Parathyroid adenoma (tissue), 2 donors: ENCODE data around the gene TIFAB.

Source experiments
- H2AFZ ChIP-seq: fragments of 300-600 bp; sonication (generic); one replicate; pipeline ENCODE4 v1.7.0; 2017; ENCODE audit warnings: antibody characterized with exemption, mild to moderate bottlenecking
- H3K27ac ChIP-seq: fragments of 300-600 bp; sonication (generic); one replicate; pipeline ENCODE4 v1.7.0; 2017
- H3K27me3 ChIP-seq: fragments of 300-600 bp; sonication (generic); one replicate; pipeline ENCODE4 v1.7.0; 2017; ENCODE audit warnings: low read length; ENCODE audit not compliant: control insufficient read depth, insufficient read depth
- H3K36me3 ChIP-seq: fragments of 300-600 bp; sonication (generic); one replicate; pipeline ENCODE4 v1.7.0; 2017; ENCODE audit warnings: low read length; ENCODE audit not compliant: control insufficient read depth, insufficient read depth
- H3K4me1 ChIP-seq: fragments of 300-600 bp; sonication (generic); one replicate; pipeline ENCODE4 v1.7.0; 2017; ENCODE audit warnings: control low read depth
- H3K4me2 ChIP-seq: fragments of 300-600 bp; sonication (generic); one replicate; pipeline ENCODE4 v1.7.0; 2017; ENCODE audit warnings: low read length
- H3K4me3 ChIP-seq: fragments of 300-600 bp; sonication (generic); one replicate; pipeline ENCODE4 v1.7.0; 2017; ENCODE audit warnings: low read depth, low read length
- H3K79me2 ChIP-seq: fragments of 300-600 bp; sonication (generic); one replicate; pipeline ENCODE4 v1.7.0; 2017; ENCODE audit warnings: control low read depth
- H3K9ac ChIP-seq: fragments of 300-600 bp; sonication (generic); one replicate; pipeline ENCODE4 v1.7.0; 2017; ENCODE audit warnings: mild to moderate bottlenecking
- H3K9me3 ChIP-seq: fragments of 300-600 bp; sonication (generic); one replicate; pipeline ENCODE4 v1.7.0; 2017; ENCODE audit warnings: low read length; ENCODE audit not compliant: control insufficient read depth
- CTCF ChIP-seq: fragments of 300-600 bp; sonication (generic); IDR thresholded peaks from one replicate; pipeline ENCODE4 v1.7.0; 2017; ENCODE audit warnings: antibody characterized with exemption, mild to moderate bottlenecking
- donor health status: primary hyperparathyroidism.

TIFAB gene

DNA sequence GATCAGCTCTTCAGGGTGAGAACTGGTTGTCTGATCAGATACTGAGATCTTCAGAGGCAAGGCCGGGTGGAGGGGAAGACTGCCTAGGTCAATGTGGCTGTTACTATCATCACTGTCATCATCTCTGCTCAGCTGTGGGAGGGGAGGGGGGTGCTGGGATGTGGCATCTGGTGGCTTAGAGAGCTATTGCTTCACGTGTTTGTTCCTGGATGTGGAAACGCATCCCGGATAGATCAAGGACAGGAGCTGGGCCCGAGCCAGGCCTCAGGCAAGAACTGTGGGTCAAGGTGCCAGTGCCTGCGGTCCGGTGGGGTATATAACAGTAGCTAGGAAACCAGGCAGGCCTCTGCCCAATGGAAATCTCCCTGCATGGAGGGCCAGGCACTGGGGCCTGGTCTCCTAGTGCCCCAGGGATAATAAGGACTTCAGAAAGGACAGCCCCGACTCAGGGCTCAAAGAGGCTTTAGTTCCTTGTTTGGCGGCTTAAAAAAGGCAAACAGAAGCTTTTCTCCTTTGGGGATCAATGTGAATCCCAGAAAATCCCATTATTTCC lies 30.3 kb upstream of the TIFAB start:
- Histone ChIP-seq H3K36me3 (no peaks in the 10 kb centered on the region), H3K27ac (no peak overlapping the region), H3K4me1 (no peaks in the 10 kb centered on the region), H3K79me2 (no peaks in the 10 kb centered on the region), H3K4me3 (no peak overlapping the region), H2AFZ (no peak overlapping the region), H3K9ac (no peak overlapping the region), H3K4me2 (no peak overlapping the region), H3K9me3 (no peaks in the 10 kb centered on the region), H3K27me3 (no peaks in the 10 kb centered on the region)
- no peak for TF ChIP-seq CTCF

DNA sequence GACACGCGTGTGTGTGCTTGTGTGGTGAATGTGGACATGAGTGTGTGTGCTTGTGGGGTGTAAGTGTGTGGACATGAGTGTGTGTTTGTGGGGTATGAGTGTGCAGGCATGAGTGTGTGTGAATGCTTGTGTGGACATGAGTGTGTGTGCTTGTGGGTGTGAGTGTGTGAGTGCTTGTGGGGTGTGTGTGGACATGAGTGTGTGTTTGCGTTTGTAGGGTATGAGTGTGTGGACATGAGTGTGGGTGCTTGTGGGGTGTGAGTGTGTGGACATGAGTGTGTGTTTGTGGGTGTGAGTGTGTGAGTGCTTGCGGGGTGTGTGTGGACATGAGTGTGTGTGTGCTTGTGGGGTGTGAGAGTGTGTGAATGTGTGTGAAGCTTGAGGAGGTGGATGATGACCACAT lies 29.8 kb upstream of the TIFAB start:
- no peak overlapping the region for H3K4me3 ChIP-seq
- no peak overlapping the region for H3K4me2 ChIP-seq
- no peak overlapping the region for H3K27ac ChIP-seq
- no peak overlapping the region for H2AFZ ChIP-seq
- H3K36me3 ChIP-seq, result no peaks in the 10 kb centered on the region
- TF ChIP-seq CTCF, result no peak
- H3K9me3 ChIP-seq, result no peaks in the 10 kb centered on the region
- H3K79me2 ChIP-seq, result no peaks in the 10 kb centered on the region
- no peaks in the 10 kb centered on the region for H3K27me3 ChIP-seq
- H3K9ac ChIP-seq, result no peak overlapping the region
- no peaks in the 10 kb centered on the region for H3K4me1 ChIP-seq

DNA sequence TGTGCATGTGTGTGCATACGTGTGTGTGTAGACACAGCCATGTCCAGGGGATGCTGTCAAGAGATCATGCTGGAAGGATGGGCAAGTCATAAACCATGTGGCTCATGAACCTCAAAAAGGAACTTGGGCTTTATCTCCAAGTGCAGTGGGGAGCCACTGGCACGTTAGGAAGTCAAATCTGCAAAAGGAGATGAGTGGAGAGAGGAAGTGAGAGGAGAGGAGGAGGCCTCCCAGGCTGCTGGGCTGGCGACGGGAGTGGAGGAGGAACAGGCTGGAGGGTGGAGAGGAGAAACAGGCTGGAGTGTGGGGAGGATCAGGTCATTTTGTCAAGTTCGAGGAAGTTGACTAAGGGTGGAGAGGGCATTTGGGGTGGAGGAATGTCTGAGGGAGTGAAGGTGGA lies 29.2 kb upstream of the TIFAB start:
- no peak overlapping the region for H3K27ac ChIP-seq
- H3K4me1 ChIP-seq, result no peaks in the 10 kb centered on the region
- H3K9ac ChIP-seq, result no peak overlapping the region
- no peaks in the 10 kb centered on the region for H3K79me2 ChIP-seq
- TF ChIP-seq CTCF, result no peak
- no peak overlapping the region for H3K4me3 ChIP-seq
- no peak overlapping the region for H2AFZ ChIP-seq
- H3K9me3 ChIP-seq, result no peaks in the 10 kb centered on the region
- no peaks in the 10 kb centered on the region for H3K36me3 ChIP-seq
- no peaks in the 10 kb centered on the region for H3K27me3 ChIP-seq
- H3K4me2 ChIP-seq, result no peak overlapping the region

DNA sequence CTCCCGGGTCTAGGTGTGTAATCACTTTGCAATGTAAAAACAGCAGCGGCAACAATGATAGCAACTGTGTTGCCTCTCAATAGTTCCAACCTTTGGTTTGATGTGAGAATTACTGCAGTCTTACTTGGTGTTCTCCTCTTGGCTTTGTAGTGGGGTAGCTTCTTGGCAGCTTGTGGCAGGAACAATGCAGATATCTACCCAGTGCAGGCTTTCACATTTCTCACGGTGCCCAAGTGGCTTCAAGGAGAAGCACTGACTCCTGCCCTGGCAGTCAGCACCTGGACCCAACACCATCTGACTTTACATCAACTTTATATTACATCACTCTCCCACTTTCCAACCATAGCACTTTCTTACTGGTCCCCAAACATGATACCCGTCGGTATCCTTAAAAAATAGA lies 28.4 kb upstream of the TIFAB start:
- H2AFZ ChIP-seq, result no peak overlapping the region
- no peaks in the 10 kb centered on the region for H3K27me3 ChIP-seq
- H3K4me3 ChIP-seq, result no peak overlapping the region
- H3K4me1 ChIP-seq, result no peaks in the 10 kb centered on the region
- no peak for TF ChIP-seq CTCF
- H3K4me2 ChIP-seq, result no peak overlapping the region
- no peaks in the 10 kb centered on the region for H3K9me3 ChIP-seq
- H3K27ac ChIP-seq, result no peak overlapping the region
- H3K36me3 ChIP-seq, result no peaks in the 10 kb centered on the region
- H3K79me2 ChIP-seq, result no peaks in the 10 kb centered on the region
- no peak overlapping the region for H3K9ac ChIP-seq

DNA sequence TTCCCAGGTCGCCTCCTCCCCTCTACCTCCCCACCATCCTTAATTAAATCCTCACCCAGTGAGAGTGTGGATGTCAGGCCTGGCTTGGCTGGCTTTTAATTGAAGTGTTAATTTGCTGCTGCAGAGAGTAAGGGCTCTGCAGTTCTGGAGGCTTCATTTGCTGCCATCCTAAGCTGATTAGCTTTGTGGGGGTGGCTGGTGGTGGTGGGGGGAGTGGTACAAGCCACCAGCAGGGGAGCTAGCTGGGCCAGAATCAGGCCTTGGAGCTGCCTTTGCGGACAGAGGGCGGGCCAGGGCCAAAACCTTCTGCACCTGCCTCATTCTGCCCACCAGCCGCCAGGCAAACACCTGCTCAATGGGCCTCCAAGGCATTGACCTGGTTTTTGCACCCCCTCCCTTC lies 26.8 kb upstream of the TIFAB start:
- H3K27me3 ChIP-seq, result no peaks in the 10 kb centered on the region
- no peaks in the 10 kb centered on the region for H3K79me2 ChIP-seq
- H3K4me3 ChIP-seq, result no peak overlapping the region
- H3K9me3 ChIP-seq, result no peaks in the 10 kb centered on the region
- H2AFZ ChIP-seq, result no peak overlapping the region
- H3K9ac ChIP-seq, result no peak overlapping the region
- no peaks in the 10 kb centered on the region for H3K36me3 ChIP-seq
- H3K4me1 ChIP-seq, result no peaks in the 10 kb centered on the region
- no peak overlapping the region for H3K4me2 ChIP-seq
- no peak overlapping the region for H3K27ac ChIP-seq
- TF ChIP-seq CTCF, result no peak
